Activated CD8-positive, alpha-beta memory T cell treated with anti-CD3 and anti-CD28 coated beads, Interleukin-2, amount 50 U/mL, for 24 hours (primary cell): ENCODE results near the gene AGBL4.

Experiments used
- DNase-seq: peaks from one replicate; pipeline ENCODE4 v3.0.0-alpha.2; 2020; ENCODE audit errors: extremely low read depth

The AGBL4 gene

DNA sequence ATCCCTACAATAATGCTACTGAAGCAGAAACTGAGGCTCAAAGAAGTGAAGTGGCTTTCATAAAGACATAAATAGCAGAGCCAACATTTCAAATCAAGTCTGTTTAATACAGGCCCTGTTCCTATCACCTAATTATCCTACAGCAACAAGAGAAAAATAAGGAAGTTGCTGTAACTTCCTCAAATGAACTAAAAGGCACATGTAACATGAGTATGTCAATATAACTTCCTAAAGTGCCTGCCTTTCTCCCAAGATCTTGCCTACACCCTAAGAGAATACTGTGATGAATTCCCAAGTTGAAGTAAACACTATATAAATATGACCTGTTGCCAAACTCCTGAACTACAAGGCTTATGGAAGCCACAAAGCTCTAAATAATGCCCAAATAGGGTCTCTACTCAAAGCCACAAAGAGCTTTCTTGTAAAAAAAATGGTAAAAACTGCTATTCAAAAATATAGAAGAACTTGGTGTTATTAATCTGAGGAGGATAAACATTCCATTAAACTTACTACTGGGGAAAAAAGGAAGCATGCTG lies 1255.7 kb downstream of the AGBL4 start:
- DNase-seq, result no peak

DNA sequence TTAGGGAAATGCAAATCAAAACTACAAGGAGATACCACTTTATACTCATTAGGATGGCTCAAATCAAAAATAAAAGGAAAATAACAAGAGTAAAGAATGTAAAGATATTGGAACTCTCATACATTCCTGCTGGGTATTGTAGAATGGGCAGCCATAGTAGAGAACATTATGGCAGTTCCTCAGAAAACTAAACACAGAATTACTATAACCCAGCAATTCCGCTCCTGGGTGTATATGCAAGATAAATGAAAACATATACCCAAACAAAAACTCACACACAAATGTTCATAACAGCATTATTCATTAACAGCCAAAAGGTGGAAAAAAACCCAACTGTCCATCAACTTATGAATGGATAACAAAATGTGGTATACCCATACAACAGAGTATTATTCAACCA lies 1258.4 kb downstream of the AGBL4 start:
- DNase-seq, result no peak

DNA sequence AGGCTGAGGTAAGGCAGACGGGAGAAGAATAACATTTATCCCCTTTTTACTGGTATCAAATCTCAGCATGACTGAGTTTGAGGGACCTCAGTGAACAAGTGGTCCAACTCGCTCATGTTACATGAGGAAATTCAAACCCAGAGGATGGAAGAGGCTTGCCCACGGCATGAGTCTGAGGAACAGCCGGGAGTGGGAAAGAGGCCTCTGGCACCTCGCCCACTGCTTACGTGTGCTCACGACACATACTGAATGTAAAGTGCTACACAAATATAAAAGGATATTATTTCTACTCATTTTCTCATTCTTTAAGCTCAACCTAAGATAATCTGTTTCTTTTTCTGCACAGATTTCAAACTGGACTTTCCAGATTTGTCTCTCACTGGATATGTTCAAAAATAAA lies 1261.8 kb downstream of the AGBL4 start:
- DNase-seq, result no peak

DNA sequence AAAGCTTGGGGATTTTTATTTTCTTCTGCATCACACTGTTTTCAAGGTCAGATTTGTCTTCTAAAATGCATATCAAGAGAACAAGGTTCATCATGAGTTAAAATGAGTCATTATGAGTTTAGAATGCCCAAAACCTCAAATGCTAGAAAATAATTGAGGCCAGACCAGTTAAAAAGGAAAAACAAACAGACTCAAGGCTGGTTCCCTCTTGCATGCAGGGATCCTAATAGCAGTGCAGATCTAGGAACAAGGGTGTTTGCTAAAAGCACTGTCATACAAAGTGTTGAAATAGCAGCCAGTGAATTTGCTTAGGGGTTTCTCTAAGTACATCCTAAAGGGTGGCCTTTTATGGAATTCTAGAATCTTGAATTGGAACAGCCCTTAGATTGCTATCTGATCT lies 1262.3 kb downstream of the AGBL4 start:
- no peak for DNase-seq

DNA sequence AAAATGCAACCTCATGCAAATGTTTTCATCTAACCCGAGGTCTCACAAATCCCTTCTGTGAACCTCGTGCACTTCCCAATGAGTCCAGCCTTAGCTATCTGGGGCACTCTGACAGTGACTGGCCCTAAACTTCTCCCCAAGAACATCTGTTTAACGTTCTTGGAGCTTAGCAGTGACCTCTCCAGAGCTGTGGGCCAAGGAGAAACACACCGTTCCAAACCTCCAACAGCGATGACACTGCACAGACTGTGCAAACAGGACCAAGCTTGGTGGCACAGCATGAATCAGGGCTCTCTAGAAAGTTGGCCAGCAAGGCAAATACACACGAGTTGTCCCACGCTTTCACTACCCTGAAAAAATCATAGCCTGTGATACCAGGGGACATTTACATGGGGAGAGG lies 1262.9 kb downstream of the AGBL4 start:
- DNase-seq, result no peak

DNA sequence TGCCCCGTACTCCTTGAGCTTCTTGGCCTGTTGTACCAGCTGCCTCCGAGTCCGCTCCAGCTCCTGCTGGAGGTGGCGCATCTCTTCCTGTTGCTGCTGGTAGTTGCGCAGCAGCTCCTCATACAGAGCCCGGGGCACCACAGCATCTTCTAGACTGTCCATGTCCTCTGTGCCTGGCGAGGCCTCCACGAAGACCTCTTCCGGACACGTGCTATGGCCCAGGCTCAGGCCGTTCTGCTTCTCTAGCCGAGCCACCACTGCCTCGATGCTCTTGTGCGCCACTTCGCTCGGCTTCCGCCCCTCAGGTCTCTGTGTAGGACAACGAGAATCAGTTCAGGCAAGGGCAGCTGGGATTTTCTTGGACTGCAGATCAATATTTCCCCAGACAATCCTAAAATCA lies 1264.8 kb downstream of the AGBL4 start:
- DNase-seq, result no peak

DNA sequence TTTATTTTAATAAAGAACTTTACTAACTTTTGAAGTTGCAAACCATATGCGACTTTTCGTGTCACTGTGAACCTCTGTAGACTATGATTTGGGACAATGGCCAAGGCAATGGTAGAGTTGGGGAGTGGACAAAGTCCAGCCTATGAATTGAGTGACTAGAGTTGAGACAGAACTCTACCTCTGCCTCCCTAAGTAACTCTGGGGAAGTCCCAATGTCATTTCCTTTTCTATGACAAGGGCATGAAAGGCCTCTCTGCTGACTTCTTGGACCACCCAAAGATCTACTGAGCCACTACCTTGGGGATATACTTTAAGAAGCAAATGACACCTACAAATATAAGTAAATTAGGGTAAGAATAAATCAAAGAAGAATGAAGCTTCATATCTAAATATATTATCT lies 1266.4 kb downstream of the AGBL4 start:
- DNase-seq, result no peak

DNA sequence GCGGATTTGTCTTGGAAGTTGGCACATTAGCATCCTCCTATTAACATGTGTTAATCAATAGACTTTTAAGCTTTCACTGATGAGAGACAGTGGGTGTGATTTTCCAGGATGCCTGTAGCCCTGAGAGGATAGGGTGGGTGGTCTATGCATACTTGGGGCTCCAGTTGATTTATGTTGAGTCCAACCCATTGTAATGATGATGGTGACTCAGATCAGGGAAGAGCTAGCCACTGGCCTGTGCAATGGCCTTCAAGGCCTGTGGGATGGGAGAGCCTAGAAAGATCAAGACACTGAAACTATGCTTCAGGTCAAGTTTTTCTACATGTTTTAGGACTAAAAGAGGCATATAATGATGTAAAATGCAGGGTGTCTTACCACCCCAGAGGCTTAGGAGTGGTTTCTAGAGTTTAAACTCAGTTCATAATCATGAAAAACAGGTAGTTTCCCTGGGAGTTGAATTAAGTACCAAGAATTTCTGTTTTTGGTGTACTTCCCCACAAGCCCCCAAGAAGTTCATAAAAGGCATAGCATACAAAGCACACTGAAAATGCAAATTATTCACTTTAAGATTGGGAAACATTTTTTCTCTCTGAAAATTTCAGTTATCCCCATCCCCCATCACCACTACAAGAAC lies 1267.0 kb downstream of the AGBL4 start:
- no peak for DNase-seq

DNA sequence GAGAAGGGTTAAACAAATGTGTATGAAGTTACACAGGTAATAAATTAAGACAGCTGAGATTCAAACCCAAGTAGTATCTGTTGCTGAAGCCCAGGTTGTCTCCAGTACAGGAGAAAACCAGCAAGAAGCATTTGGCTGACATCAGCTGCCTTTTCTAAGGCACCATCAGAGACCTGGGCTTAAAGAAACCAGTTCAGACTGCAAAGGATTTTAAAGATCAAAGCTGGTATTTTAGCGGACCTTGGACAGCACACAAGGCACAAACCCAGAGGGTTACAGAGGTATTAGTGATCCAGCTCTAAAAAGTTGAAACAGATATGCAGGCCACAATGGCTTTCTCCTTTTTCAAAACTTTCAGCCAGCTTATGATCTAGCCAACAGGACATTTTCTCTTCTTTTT lies 1270.5 kb downstream of the AGBL4 start:
- DNase-seq, result no peak

DNA sequence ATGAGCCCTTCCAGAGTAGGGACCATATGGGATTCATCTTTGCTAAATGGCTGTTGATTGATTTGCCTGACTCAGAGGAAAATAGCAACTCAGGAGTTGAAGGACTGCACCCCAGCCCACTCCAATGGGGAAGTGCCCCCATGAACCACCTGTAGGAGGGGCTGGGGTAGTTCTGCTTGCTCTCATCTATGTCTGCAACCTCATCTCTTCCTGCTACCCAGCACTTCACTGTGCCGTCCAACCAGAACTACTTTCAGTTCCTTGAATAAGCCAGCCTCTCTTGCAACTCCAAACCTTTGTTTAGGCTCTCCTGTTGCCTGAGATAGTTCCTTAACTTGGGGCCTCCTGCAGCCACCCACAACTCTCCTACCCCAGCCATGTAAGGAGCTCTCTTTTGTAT lies 1273.6 kb downstream of the AGBL4 start:
- DNase-seq, result no peak

DNA sequence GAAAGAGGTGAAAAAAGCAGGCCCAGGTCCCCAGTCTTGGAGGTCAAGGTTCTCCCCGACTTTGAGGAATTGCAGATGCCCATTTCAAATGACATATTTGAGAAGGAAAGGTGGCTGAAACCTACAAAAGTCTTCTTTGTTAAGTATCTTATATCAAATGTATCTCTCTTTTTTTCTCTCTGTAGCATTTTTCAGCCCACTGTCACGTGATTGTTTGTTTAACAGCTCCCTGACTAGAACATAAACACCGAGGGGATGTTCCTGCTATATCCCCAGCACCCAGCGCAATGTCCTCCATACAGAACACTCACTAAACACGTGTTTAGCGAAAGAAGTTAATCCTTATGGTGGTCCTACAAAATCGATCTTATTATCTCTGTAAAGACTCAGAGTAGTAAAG lies 1274.7 kb downstream of the AGBL4 start:
- no peak for DNase-seq

DNA sequence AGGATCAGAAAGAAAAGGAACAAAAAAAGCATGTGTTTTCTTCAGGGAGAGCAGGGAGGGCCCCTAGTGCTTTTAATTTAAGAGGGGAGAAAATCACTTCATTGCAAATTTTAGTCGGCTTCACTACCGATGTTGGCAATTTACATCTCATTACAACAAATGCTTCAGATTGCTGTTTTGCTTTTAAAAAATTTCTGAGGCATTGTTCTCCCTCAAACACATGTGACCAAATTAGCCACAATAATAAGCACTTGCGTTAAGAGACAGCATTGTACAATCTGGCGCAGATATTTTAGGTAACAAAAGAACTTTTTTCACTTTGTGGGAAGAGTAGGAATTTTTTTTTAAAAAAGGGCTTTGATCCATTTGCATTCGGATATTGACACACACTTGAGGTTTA lies 1276.8 kb downstream of the AGBL4 start:
- no peak for DNase-seq

DNA sequence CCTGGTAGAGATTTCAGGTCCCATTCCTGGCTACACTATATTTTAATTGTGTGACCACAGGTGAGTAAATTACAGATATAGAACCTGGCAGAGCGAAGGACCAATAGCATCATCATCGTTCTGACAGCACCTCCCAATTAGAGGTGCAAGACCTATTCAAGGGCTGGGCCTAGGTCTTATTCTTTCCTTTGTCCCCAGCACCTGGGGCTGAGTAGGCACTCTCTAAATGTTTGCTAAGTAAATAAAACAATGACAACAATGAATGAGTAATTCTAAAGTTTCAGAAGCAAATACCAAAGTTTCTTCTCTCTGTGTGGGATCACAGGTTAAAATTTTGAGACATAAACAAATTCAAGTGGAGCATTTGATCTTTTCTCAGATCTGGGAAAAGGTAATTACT lies 1279.7 kb downstream of the AGBL4 start:
- DNase-seq, result no peak

DNA sequence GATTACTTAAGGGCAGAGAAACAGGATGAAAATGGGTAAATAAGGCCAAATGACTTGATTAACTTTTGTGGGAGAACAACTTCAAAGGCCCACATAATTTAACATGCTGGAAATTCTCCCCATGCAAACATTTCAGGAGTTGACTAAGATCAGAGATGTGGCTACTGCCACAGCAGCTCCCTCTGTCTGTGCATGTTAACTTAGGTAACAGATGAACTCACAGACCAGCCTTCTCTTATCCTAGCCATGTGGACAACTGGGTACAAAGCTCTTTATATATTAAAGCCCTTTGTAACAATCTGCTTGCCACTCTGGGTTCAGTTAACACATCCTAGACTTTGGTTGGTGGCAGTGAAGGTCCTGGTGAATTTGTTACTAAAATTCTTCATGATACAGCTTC lies 1280.3 kb downstream of the AGBL4 start:
- DNase-seq, result no peak

DNA sequence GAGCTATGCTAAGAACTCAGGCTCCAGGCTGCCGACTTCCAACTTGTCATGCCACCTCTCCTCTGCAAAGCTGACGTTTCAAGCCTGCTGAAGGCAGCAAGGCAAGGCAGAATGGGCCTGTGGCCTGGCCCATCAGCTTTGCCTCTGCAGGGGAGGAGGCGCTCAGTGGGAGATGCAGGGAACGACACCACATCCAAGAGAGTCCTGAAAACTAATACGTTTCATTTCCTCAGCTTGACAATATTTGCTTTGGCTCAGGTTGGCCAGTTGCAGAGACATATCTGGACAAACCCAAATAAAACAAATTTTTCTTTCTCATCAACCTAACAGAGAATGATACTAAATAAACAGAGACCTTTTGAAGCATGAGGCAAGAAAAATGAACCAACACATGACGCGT lies 1282.4 kb downstream of the AGBL4 start:
- no peak for DNase-seq

DNA sequence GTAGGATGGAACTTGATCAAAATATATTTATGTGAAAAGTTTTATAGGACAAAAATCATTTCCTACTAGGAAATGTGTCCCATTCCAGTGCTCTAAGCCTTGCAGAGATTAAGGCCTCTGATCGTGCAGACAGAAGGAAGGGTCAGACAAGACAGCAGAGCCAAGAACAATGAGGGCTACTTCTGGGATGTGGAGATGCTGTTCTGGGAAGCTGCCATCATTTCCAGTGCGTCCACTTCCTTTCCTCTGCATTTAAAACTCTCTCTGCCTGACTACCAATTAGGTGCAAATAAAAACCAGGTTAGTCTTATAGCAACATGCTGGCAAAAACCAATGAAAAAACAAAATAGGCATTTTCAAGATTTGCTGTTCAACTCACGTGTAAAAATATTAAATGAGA lies 1283.1 kb downstream of the AGBL4 start:
- no peak for DNase-seq

DNA sequence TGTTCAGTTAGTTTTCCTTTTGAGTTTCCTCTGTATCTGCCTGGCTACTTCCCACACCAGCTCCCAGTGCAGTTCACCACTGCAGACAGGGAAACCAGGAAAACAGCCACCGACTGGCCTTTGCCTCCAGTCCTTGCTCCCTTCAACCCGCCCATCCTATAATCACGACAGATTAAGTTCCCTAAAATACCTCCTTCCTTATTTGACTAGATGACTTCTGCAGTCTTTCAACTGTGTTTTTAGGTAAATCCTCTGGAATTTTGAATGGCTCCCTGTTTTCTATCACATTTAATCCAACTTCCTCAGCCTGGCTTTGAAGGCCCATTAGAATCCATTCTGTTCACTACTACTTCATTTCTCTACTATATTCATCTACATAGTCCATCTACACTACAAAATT lies 1284.7 kb downstream of the AGBL4 start:
- no peak for DNase-seq

DNA sequence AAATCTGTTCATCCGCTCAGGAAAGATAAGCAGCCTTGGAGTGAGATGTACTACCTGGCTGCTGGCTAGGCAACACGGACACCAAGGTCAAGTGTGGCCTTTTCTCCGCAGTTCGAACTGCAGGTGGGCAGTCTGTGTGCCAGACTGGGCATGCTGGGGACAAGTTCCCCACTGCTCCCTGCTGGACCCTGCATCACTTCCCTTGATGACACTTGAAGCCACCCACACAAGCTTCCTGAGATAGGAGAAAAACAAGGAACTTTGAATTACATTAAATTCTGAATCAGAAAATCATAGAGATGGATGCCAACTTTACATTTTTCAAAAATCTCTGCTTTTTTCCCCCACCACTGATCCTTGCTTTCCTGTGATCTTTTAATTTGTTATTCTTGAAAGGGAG lies 1285.4 kb downstream of the AGBL4 start:
- no peak for DNase-seq

DNA sequence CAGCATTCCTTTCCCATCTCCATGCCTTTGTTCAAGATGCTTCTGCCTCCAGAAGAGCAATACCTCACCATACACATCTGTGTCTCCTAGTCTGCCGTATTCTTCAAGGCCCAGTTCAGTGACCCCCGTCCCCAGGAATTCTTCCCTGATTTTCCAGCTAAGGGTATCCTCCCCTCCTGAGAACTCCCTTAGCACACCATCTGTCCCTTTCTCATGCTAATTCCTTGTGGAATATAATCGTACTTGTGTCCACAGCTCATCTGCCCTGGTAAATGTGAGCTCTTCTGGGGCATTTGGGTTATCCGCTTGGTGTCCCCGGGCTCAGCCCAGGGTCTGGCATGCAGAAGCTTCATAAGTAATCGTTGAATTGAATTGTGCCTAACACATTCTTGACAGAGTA lies 1288.0 kb downstream of the AGBL4 start:
- DNase-seq, result no peak

DNA sequence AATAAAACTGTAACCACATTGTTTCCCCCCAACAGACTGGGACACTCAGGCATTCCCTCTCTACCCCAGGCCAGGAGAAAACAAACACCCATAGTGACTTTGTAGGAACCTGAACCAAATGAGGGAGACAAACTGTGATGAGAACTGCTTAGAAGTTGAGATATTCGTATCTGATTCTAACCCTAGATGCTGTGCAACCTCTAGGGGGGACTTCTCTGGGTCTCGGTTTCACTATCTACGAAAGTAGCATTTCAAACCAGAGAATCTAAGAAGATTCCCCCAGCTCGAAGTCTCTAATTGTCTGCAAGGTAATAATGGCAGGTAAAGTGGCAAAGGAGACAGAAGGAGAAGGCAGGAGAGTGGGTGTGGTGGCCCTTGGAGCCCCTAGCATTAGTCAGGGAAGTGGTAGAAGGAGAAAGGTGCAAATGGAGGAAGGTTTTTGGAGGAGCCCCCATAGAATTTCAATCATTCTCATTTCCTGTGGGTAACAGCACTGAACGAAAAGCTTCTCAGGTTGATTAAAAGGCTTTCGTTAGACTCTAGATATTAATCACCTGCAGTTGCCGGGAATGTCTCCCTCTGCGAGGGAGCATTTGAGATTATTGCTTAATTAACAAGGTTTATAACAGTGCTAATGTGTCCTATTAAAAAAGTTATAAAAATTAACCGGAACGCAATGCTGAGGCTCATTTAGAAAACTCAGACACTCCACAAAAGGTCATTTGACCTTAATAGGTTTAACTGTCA lies 1293.4 kb downstream of the AGBL4 start:
- no peak for DNase-seq

DNA sequence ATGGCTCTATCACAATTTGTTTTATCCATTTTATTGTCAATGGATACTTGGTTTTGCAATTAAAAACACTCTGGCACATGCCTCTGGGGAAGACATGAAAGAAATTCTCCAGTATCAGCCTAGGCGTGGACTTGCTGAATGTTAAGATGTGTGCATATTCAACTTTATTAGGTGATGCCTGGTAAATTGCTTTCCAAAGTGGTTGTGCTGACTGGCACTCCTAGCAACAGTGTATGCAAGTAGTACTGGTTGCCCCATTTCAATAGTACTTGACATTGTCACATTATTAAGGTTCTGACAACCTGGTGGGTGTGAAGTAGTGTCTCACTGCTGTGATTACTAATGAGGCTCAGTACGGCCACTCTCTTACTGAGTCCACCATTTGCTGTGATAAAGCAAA lies 1295.2 kb downstream of the AGBL4 start:
- DNase-seq, result no peak

DNA sequence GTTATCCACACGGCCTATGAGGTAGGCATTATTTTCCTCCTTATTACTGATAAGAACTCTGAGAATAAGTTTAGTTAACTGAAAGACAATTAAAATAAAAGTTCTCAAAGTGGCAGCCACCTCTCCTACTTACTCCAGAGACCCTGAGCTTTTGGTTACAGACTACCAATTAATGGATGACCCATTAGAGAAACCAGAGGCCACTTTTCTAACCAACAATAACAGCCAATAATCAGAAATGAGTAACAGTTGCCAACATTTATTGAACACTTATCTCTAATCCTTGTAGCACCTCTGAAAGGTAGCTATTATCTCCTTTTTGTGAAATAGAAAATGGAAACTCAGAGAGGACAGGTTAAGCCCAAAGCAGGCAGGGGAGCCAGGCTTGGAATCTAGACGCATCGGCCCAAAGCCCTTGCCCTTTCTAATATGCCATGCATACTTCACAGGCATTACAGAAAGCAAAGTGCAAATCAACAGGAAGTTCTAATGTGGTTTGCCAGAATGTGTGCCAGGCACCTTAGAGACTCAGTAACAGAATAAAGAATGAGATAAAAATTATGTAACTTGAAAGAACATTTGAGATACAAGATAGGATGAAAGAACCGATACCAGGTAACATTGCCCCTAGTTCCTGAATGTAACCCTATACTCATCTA lies 1297.1 kb downstream of the AGBL4 start:
- no peak for DNase-seq

DNA sequence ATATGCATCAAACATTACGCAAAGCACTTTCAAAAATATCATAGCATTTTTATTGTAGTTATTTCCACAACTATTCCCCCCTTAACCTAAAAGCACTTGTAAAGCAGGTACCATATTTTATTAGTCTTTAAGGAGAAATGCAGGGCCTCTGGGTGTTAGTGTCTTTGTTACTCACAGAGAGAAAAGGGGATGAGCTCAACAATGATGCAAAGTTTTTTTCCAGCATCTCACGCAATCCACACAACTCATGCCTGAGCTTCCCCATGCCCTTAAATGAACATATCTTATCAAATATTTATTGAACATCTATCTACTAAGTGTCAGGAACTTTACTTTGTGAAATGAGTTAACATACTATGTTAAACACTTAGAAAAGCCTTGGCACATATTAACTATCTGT lies 1297.6 kb downstream of the AGBL4 start:
- DNase-seq, result no peak
